Activated naive CD8-positive, alpha-beta T cell treated with anti-CD3 and anti-CD28 coated beads for 36 hours (primary cell): Measurements from ENCODE around the gene MITF. TPM values are rescaled to one million over a fixed set of nuclear protein-coding genes. Genes with fewer than 3 reads are reported as not detected.

Experiments used
- DNase-seq: peaks from one replicate; pipeline ENCODE4 v3.0.0; 2021
- H3K27ac Mint-ChIP-seq: one replicate; pipeline ENCODE4 v1.8.0; 2022; ENCODE audit warnings: mild to moderate bottlenecking, moderate library complexity, mixed read lengths
- H3K27me3 Mint-ChIP-seq: one replicate; pipeline ENCODE4 v1.8.0; 2022; ENCODE audit warnings: mild to moderate bottlenecking, mixed read lengths
- H3K36me3 Mint-ChIP-seq: one replicate; pipeline ENCODE4 v1.8.0; 2021; ENCODE audit warnings: mild to moderate bottlenecking, mixed read lengths
- H3K4me1 Mint-ChIP-seq: one replicate; pipeline ENCODE4 v1.8.0; 2021; ENCODE audit warnings: mixed read lengths
- H3K4me3 Mint-ChIP-seq: one replicate; pipeline ENCODE4 v1.8.0; 2022; ENCODE audit warnings: mild to moderate bottlenecking, moderate library complexity, mixed read lengths
- H3K9me3 Mint-ChIP-seq: one replicate; pipeline ENCODE4 v1.8.0; 2022; ENCODE audit warnings: mixed read lengths
- total RNA-seq, 2 experiments: library from RNA; stranded (reverse); gene quantifications; one replicate each; pipeline ENCODE4 v1.2.3, GENCODE V29; 2021

The MITF gene
- total RNA-seq, 2 experiments from 2014 or later, result 0.06 to 0.25 TPM

DNA sequence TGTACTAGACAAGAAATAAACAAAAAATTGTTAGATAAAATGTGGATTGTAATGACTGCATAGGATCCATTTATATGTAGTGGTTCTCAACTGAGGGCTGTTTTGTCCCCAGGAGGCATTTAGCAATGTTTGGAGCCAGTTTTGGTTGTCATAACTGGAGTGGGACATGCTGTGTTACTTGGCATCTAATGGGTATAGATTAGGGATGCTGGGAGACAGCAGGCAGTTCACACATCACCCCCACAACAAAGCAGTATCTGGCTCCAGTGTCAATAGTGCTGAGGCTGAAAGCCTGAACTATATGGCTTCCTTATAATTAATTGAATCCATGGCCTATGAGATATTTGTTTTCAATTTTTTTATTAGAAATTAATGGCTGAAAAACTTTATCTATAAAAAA lies 188.3 kb downstream of the MITF start:
- Mint-ChIP-seq H3K36me3 (no peaks in the 10 kb centered on the region), H3K27ac (no peak overlapping the region), H3K9me3 (no peaks in the 10 kb centered on the region), H3K4me3 (no peak overlapping the region), H3K4me1 (no peaks in the 10 kb centered on the region), H3K27me3 (no peaks in the 10 kb centered on the region)
- DNase-seq, result no peak

DNA sequence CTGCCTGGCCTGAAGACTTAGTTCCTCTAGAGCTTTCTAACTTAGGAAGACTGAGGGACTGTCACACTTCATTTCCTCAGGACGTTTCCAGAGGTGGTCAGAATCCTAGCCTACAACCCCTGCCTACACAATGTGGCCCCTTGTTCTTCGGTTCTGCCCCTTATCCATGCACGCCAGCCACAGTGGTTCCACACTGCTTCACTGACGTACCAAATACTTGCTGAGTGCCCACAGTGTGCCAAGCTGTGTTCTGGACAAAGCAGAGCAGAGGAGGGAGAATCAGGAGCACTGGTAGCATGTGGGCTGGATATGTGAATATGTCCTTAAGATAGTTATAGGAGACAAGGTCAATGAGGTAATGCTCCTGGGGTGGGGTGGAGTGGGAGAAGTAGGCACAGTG lies 189.8 kb downstream of the MITF start:
- Mint-ChIP-seq H3K9me3 (no peaks in the 10 kb centered on the region), H3K36me3 (no peaks in the 10 kb centered on the region), H3K4me1 (no peaks in the 10 kb centered on the region), H3K27ac (no peak overlapping the region), H3K4me3 (no peak overlapping the region), H3K27me3 (no peaks in the 10 kb centered on the region)
- no peak for DNase-seq

DNA sequence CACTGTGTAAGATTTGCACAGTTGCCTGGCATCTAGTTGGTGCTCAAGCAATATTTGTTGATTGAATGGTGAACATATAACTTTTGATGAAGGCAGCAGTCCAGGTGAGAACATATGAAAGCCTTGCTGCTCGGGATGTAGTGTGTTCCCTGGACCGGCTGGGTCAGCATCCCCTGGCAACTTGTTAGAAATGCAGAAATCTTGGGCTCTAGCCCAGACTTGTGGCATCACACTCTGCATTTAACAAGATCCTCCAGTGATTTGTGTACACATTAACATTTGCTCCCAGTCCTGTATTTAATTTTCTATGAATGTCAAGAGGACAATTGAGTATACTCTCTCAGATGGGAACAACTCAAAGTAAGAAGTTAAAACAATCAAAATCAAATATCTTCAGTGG lies 191.3 kb downstream of the MITF start:
- no peak for DNase-seq
- H3K36me3 Mint-ChIP-seq, result no peaks in the 10 kb centered on the region
- H3K4me3 Mint-ChIP-seq, result no peak overlapping the region
- H3K27me3 Mint-ChIP-seq, result no peaks in the 10 kb centered on the region
- no peaks in the 10 kb centered on the region for H3K9me3 Mint-ChIP-seq
- no peak overlapping the region for H3K27ac Mint-ChIP-seq
- no peaks in the 10 kb centered on the region for H3K4me1 Mint-ChIP-seq

DNA sequence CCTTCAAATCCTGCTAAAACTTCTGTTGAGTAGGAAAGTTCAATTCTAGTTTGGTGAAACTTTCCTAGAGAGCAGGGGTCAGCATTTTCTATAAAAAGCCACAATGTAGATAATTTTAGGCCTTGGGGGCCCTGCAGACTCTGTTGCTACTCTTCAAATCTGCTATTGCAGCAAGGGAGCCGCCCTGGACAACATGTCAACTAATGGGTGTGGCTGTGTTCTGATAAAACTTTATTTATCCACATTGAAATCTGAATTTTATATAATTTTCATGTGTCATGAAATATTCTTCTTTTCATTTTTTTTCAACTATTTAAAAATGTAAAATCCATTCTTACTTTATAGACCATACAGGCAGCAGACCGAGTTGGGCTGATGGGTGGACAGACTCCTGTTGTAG lies 192.8 kb downstream of the MITF start:
- no peak for DNase-seq
- no peaks in the 10 kb centered on the region for H3K27me3 Mint-ChIP-seq
- H3K27ac Mint-ChIP-seq, result no peak overlapping the region
- no peaks in the 10 kb centered on the region for H3K4me1 Mint-ChIP-seq
- no peaks in the 10 kb centered on the region for H3K9me3 Mint-ChIP-seq
- no peak overlapping the region for H3K4me3 Mint-ChIP-seq
- H3K36me3 Mint-ChIP-seq, result no peaks in the 10 kb centered on the region

DNA sequence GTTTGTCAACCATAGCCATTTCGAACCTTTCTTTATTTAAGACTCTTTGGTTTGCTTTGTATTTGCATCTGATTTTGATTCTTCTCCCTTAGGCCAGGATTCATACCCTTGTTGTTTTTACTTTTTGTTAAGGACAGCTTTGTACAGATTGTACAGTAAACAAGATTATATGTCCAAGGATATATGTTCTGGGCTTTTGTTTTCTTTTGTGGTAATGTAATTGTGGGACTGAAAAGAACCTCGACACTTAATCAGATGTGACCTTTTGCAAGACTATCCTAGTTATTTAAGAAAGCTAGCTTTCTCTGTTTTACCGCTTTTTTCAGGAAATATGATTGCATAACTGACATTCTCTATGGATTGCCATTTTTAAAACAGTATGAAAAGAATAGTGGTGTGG lies 193.2 kb downstream of the MITF start:
- no peaks in the 10 kb centered on the region for H3K9me3 Mint-ChIP-seq
- H3K4me3 Mint-ChIP-seq, result no peak overlapping the region
- no peaks in the 10 kb centered on the region for H3K4me1 Mint-ChIP-seq
- DNase-seq, result no peak
- H3K36me3 Mint-ChIP-seq, result no peaks in the 10 kb centered on the region
- H3K27me3 Mint-ChIP-seq, result no peaks in the 10 kb centered on the region
- H3K27ac Mint-ChIP-seq, result no peak overlapping the region

DNA sequence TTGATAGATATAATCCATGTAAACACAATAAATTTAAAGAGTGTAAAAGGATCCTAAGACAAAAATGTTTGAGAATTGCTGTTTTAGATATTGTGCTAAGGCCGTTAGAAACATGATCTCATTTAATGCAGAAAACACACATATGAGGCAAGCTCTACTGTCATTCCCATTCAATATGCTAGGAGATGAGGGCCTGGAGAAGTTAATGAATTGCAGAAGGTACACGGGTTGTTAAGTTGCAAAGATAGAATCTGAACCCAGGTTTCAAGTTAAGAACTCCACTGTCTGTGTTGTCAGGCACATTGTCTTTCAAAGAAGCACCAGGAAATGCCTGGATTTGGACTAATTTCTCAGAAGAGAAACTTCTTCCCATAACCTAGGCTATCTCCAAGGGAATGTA lies 195.1 kb downstream of the MITF start:
- Mint-ChIP-seq H3K9me3 (no peaks in the 10 kb centered on the region), H3K27ac (no peak overlapping the region), H3K36me3 (no peaks in the 10 kb centered on the region)

DNA sequence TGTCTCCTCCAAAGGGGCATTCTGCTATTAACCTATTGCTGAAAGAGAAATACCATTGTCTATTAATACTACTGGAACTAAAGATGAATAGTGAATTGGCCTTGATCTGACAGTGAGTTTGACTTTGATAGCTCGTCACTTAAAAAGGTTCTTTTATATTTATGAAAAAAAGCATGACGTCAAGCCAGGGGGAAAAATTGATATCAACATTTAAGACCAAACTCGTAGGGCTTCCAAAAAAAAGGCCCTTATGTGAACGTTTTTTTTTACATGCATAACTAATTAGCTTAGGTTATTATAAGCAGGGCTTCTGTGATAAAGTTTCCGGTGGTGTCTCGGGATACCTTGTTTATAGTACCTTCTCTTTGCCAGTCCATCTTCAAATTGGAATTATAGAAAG lies 197.0 kb downstream of the MITF start:
- no peak overlapping the region for H3K27ac Mint-ChIP-seq
- H3K36me3 Mint-ChIP-seq, result no peaks in the 10 kb centered on the region

More for the DNA sequence above, 195.1 kb downstream of the MITF start:
- Mint-ChIP-seq H3K4me1 (no peaks in the 10 kb centered on the region), H3K4me3 (no peak overlapping the region), H3K27me3 (no peaks in the 10 kb centered on the region)
- DNase-seq, result no peak

DNA sequence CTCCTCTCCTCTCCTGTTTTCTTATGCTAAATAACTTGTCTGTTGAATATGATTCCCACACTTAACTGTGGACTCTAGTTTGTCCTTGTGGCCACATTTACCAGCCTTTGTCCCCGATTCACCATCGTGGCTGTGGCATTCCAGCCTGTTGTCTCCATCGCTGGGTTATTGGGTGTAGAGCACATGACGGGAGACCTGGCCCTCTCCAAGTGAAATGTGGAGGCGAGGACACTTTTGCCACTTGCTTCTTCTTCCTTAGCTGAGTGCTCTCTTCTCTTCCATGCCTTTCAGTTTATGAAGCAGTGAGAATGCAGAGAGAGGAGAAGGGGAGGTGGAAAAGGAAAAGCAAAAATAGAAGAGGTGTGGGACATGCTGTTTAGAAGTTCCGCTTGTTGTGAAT lies 198.8 kb downstream of the MITF start:
- DNase-seq, result no peak
- Mint-ChIP-seq H3K36me3 (no peaks in the 10 kb centered on the region), H3K27ac (no peak overlapping the region), H3K27me3 (peaks cover 3% of the 10 kb centered on the region), H3K9me3 (no peaks in the 10 kb centered on the region), H3K4me1 (no peaks in the 10 kb centered on the region), H3K4me3 (no peak overlapping the region)

More for the DNA sequence above, 197.0 kb downstream of the MITF start:
- DNase-seq, result no peak
- H3K4me1 Mint-ChIP-seq, result no peaks in the 10 kb centered on the region
- H3K4me3 Mint-ChIP-seq, result no peak overlapping the region
- H3K27me3 Mint-ChIP-seq, result peaks cover 3% of the 10 kb centered on the region
- H3K9me3 Mint-ChIP-seq, result no peaks in the 10 kb centered on the region

DNA sequence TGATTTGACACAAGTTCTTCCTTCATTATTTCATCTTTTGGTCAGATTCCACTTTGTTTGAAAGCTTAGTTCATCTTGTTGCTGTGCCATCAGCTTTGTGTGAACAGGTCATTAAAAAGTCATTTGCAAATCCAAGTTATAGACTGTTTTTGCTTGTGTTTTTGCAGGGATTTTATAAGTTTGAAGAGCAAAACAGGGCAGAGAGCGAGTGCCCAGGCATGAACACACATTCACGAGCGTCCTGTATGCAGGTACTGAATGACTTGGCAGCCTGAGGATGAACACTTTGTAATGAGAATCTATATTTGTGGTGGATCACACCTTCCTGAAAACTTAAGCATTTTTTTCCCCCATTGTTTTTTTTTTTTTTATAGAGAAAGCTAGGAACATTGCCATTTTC lies 199.7 kb downstream of the MITF start:
- Mint-ChIP-seq H3K36me3 (no peaks in the 10 kb centered on the region), H3K27ac (no peak overlapping the region), H3K27me3 (peaks cover 3% of the 10 kb centered on the region), H3K4me3 (no peak overlapping the region), H3K9me3 (no peaks in the 10 kb centered on the region), H3K4me1 (no peaks in the 10 kb centered on the region)
- no peak for DNase-seq

DNA sequence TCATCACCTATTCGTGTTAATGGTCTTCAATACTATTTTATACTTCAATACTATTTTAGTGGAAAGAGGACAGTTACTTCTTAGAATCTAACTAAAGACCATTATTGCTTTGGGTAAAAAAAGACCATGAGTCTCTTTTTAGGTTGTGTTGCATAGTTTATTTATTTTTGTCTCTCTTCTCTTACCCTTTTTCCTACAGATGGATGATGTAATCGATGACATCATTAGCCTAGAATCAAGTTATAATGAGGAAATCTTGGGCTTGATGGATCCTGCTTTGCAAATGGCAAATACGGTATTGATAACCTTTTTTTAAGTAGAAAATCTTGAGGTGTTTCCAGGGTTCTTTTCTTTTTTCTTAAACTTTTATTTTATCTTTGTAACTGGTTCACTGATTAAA lies 201.8 kb downstream of the MITF start:
- Mint-ChIP-seq H3K9me3 (no peaks in the 10 kb centered on the region), H3K27me3 (peaks cover 3% of the 10 kb centered on the region), H3K27ac (no peak overlapping the region), H3K4me3 (no peak overlapping the region), H3K4me1 (no peaks in the 10 kb centered on the region), H3K36me3 (no peaks in the 10 kb centered on the region)
- DNase-seq, result no peak

DNA sequence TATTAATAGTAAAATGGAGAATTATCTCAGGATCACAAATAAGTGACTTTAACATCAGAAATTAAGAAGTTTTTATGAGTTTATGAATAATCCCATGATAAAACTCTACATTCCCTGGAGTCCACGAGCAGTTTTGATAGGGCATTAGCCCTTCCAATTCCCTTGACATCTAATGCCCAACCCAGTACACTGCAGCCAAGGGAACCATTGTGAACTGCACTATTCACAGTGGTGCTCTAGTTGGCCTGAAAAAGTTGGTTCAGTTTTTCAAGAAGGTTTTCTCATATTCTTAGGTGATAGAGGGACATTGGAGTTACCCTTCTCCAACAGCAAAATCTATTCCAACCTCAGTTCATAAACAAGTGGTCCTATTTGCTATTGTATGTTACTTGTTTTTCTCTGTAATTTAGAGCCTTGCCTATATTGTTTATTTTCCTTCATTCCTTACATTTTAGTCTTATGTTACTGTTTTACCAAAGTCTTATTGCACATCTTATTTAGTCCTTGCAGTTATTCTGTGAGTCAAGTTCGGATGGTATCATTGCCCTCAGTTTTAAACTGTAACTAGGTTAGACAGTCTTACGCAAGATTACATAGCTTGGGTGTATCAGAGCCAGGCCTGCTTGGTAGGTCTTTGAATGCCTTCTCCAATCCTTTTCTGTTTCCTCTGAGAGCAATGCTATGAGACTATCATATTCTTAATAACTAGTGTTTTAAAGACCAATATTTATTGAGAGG lies 202.3 kb downstream of the MITF start:
- no peaks in the 10 kb centered on the region for H3K36me3 Mint-ChIP-seq
- H3K4me3 Mint-ChIP-seq, result no peak overlapping the region
- H3K27me3 Mint-ChIP-seq, result peaks cover 3% of the 10 kb centered on the region
- H3K9me3 Mint-ChIP-seq, result no peaks in the 10 kb centered on the region
- H3K4me1 Mint-ChIP-seq, result no peaks in the 10 kb centered on the region
- DNase-seq, result no peak
- H3K27ac Mint-ChIP-seq, result no peak overlapping the region

DNA sequence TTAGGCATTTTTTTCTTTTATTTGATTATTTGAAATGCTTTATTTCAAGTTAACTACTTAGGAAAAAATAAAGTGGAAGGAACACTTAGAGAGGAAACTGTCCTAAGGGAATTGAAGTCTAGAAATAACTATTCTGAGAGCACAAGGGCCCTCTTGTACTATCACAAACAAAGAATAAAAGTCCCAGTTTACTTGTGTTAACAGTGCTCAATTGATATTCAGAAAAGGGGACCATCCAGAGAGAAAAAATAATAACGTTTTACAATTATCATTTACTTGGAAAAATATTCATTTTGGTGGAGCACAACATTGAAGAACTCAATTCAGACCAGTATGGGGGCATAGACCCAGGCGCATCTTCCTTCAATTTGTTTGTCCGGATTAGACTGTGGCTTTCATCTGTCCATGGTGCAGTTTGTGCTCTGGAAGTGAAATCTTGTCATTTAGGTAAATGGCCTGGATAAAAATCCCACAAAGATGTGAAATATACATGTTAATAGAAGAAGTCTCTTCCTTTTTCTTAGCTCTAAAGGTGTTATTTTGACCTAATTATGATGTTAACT lies 205.7 kb downstream of the MITF start:
- no peak overlapping the region for H3K4me3 Mint-ChIP-seq
- peaks cover 1% of the 10 kb centered on the region for H3K27me3 Mint-ChIP-seq
- no peaks in the 10 kb centered on the region for H3K4me1 Mint-ChIP-seq
- H3K27ac Mint-ChIP-seq, result no peak overlapping the region
- H3K9me3 Mint-ChIP-seq, result no peaks in the 10 kb centered on the region
- no peak for DNase-seq
- no peaks in the 10 kb centered on the region for H3K36me3 Mint-ChIP-seq

DNA sequence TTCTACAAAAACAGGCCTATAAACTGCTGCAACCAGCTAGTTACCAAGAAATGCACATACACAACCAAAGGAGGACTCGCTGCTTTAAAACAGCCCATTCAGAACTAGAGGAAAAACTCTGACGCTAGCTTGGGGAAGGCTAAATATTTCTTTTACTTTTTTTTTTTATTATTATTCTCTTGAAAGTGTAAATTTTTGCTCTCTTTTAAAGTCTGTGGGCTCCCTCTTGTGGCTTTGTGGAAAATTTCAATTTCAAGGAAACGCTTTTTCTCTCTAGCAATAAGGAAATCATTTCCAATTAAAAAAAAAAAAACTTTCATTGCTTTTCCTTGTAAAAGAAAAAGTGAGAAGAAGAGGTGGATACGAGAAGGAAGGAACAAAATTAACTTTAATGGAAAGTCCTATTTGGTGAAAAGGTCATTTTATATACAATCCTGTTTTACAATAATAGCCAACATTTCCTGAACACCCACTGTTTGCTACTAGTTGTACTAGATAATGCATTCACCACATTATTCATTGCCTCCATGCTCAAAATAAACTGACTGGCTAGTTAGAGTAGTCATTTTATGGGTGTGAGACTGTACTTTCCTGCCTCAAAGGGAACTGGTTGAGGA lies 209.1 kb downstream of the MITF start:
- Mint-ChIP-seq H3K27me3 (no peaks in the 10 kb centered on the region), H3K4me3 (no peak overlapping the region), H3K9me3 (no peaks in the 10 kb centered on the region), H3K27ac (no peak overlapping the region), H3K4me1 (no peaks in the 10 kb centered on the region), H3K36me3 (no peaks in the 10 kb centered on the region)
- DNase-seq, result no peak

DNA sequence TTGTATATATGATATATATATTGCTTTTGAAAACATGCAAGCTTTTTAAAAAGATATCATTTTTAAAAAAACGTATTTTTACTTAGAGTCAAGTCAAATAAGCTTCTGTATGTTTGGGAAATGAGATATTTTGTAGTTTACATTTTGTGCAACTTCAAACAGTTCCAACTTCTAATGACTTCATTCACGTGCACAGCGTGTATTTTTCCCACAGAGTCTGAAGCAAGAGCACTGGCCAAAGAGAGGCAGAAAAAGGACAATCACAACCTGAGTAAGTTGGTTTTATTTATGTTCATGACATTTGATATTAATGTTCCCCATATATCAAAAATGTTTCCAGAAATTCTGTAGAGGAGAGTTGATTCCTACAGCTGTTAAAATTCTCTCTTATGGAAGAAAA lies 212.4 kb downstream of the MITF start:
- H3K27ac Mint-ChIP-seq, result no peak overlapping the region
- H3K27me3 Mint-ChIP-seq, result peaks cover 9% of the 10 kb centered on the region
- H3K36me3 Mint-ChIP-seq, result no peaks in the 10 kb centered on the region
- H3K4me3 Mint-ChIP-seq, result no peak overlapping the region
- no peaks in the 10 kb centered on the region for H3K9me3 Mint-ChIP-seq
- DNase-seq, result no peak
- no peaks in the 10 kb centered on the region for H3K4me1 Mint-ChIP-seq

DNA sequence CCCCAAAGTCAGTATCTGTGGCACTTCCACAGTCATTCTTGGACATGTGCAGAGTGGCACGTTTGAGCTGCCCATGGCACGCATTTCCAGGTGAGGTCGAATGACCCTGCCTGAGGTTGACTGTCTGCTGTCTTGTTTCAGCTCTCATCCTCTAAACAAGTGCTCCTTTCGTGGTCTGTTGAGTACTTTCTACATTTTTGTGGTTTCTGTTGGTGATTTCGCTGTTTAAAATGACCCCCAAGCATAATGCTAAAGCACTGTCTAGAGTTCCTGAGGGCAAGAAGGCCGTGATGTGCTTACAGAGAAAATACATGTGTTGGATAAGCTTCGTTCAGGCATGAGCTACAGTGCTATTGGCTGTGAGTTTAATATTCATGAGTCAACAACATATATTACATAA lies 220.3 kb downstream of the MITF start:
- H3K27ac Mint-ChIP-seq, result no peak overlapping the region
- no peaks in the 10 kb centered on the region for H3K9me3 Mint-ChIP-seq
- DNase-seq, result no peak
- H3K4me1 Mint-ChIP-seq, result no peaks in the 10 kb centered on the region
- no peak overlapping the region for H3K4me3 Mint-ChIP-seq
- H3K27me3 Mint-ChIP-seq, result peaks cover 5% of the 10 kb centered on the region
- no peaks in the 10 kb centered on the region for H3K36me3 Mint-ChIP-seq
